Skin epidermis (tissue), 12 donors: Measurements from ENCODE around the gene KATNA1.

ENCODE experiments used
- H3K27ac ChIP-seq, 21 experiments: fragments of 200-600 bp; sonication (generic) in 11 of 21; one replicate each; pipeline ENCODE4 v1.5.0; 2020; ENCODE audit warnings: mild to moderate bottlenecking in 3 of 21, inconsistent platforms in 2 of 21, moderate library complexity in 2 of 21
- H3K4me3 ChIP-seq, 7 experiments: fragments of 200-600 bp; sonication (generic) in 2 of 7; one replicate each; pipeline ENCODE4 v1.5.0; 2020; ENCODE audit warnings: inconsistent platforms in 2 of 7, mild to moderate bottlenecking in 2 of 7, moderate library complexity in 1 of 7

KATNA1 gene

GRCh38 chr6:149545754-149546471 lies 102.6 kb downstream of the KATNA1 start, which contains the start of gene PPIL4:
Gene PPIL4 (minus strand): TSS chr6:149546043. CDS start chr6:149546005, 38 bp downstream.
- H3K4me3 ChIP-seq, result peak within 1 kb of the TSS; percentile 85 to 99 (median 94)
- H3K27ac ChIP-seq, result peak within 1 kb of the TSS; percentile 73 to 100 (median 96)

GRCh38 chr6:149545258-149545753 lies 103.2 kb downstream of the KATNA1 start:
- peak overlapping the region; percentile 73 to 100 (median 96) for H3K27ac ChIP-seq
- H3K4me3 ChIP-seq, result peak overlapping the region; percentile 85 to 99 (median 94)
